IgD-negative memory B cell (primary cell): ENCODE results near the gene FSIP1. TPM values are rescaled to one million over a fixed set of nuclear protein-coding genes. Genes with fewer than 3 reads are reported as not detected.

Experiments
- H3K27ac Mint-ChIP-seq, 3 donors: one replicate each; pipeline ENCODE4 v1.8.0; 2020 to 2022; ENCODE audit warnings: mild to moderate bottlenecking in 3 of 3, mixed read lengths in 3 of 3, moderate library complexity in 1 of 3
- H3K27me3 Mint-ChIP-seq: one replicate; pipeline ENCODE4 v1.8.0; 2021; ENCODE audit warnings: mixed read lengths
- H3K36me3 Mint-ChIP-seq: one replicate; pipeline ENCODE4 v1.8.0; 2020; ENCODE audit warnings: mild to moderate bottlenecking, mixed read lengths
- H3K4me1 Mint-ChIP-seq, 3 donors: one replicate each; pipeline ENCODE4 v1.8.0; 2020 to 2022; ENCODE audit warnings: mixed read lengths in 3 of 3, mild to moderate bottlenecking in 1 of 3
- H3K4me3 Mint-ChIP-seq, 4 donors: one replicate each; pipeline ENCODE4 v1.8.0; 2020 to 2022; ENCODE audit warnings: mild to moderate bottlenecking in 4 of 4, mixed read lengths in 4 of 4, moderate library complexity in 3 of 4
- H3K9me3 Mint-ChIP-seq, 3 donors: one replicate each; pipeline ENCODE4 v1.8.0; 2020 to 2021; ENCODE audit warnings: mixed read lengths in 3 of 3, mild to moderate bottlenecking in 1 of 3
- polyA plus RNA-seq: library from polyadenylated mRNA; unstranded; fragments of 300-500 nt; fragmentation: Illumina TruSeq; gene quantifications from one replicate; pipeline ENCODE4 v1.2.3, GENCODE V29; 2021

Gene FSIP1
- polyA plus RNA-seq, 1 donor from 2014 or later, result 0.61 TPM

DNA sequence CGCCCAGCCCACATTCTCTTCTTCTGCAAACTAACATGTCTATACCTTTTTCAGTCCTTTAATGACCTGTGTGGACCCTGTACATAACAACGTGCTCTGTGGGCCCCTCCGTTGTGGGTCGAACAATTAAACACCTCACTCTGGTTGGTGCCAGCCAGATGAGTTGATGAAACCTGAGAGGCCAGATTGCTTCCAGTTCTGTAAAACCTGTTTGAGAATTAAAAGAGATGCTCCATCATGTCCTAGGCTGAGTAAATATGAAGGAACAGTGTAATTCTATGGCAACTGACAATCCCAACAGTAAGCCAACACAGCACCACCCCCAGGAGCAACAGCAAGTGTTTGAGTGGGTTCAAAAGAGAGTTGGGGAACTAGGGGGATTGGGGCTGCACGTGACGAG lies 207.5 kb downstream of the FSIP1 start:
- no peak overlapping the region for H3K27ac Mint-ChIP-seq
- peaks cover 29% of the 10 kb centered on the region for H3K27me3 Mint-ChIP-seq
- H3K9me3 Mint-ChIP-seq, result no peaks in the 10 kb centered on the region
- H3K4me3 Mint-ChIP-seq, result no peak overlapping the region
- peaks cover 2% of the 10 kb centered on the region for H3K36me3 Mint-ChIP-seq
- peaks cover 0 to 6% (median 0%) of the 10 kb centered on the region in 3 donors for H3K4me1 Mint-ChIP-seq

DNA sequence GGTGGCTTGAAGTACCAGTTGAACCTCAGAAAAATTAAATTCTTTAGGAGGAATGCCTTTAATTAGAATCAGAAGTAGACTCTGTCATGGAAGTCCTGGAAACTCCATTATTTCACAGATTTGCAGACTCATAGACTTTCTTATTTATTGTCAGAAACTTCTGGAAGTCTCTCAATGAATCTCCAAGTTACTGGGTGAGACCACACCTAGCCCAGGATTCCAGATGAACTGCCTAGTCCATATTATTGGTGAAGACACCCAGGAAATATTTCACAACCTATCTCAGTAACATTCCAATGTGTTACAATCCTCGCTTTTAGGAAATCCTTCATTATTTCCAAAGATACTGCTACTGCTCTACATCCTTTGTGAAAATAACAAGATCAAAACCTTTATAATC lies 208.2 kb downstream of the FSIP1 start:
- Mint-ChIP-seq H3K27me3 (peaks cover 23% of the 10 kb centered on the region), H3K9me3 (no peaks in the 10 kb centered on the region), H3K4me3 (no peak overlapping the region), H3K27ac (no peak overlapping the region), H3K36me3 (peaks cover 2% of the 10 kb centered on the region), H3K4me1 (no peaks in the 10 kb centered on the region)

GRCh38 chr15:39573844-39574243 lies 208.8 kb downstream of the FSIP1 start:
- Mint-ChIP-seq H3K27me3 (peaks cover 21% of the 10 kb centered on the region), H3K9me3 (no peaks in the 10 kb centered on the region), H3K4me3 (no peak overlapping the region), H3K36me3 (peaks cover 2% of the 10 kb centered on the region), H3K4me1 (no peaks in the 10 kb centered on the region), H3K27ac (no peak overlapping the region)

GRCh38 chr15:39573287-39573686 lies 209.4 kb downstream of the FSIP1 start:
- H3K9me3 Mint-ChIP-seq, result no peaks in the 10 kb centered on the region
- no peak overlapping the region for H3K4me3 Mint-ChIP-seq
- peaks cover 2% of the 10 kb centered on the region for H3K36me3 Mint-ChIP-seq
- H3K4me1 Mint-ChIP-seq, result no peaks in the 10 kb centered on the region
- peaks cover 21% of the 10 kb centered on the region for H3K27me3 Mint-ChIP-seq
- no peak overlapping the region for H3K27ac Mint-ChIP-seq

DNA sequence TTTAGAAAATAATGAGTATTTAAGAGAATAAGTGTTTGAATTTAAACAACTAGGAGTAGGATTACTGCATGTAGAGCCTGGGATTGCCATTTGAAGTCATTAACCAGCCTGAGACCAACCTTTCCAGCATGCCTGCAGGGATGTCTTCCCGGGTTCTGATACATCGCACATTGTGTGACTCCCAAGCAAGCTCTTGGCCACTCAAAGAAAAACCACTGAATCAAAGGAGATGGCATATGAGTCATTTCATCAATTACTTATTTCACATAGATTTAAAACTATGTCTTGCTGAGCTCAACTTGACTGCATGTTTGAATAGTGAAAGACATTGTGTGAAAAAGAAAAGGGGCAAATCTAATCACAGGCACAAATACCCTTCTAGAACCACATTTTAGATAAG lies 216.8 kb downstream of the FSIP1 start:
- Mint-ChIP-seq H3K27me3 (peaks cover 5% of the 10 kb centered on the region), H3K27ac (no peak overlapping the region), H3K9me3 (peaks cover 0 to 3% (median 1%) of the 10 kb centered on the region in 3 donors), H3K4me3 (no peak overlapping the region), H3K36me3 (no peaks in the 10 kb centered on the region), H3K4me1 (no peaks in the 10 kb centered on the region)

DNA sequence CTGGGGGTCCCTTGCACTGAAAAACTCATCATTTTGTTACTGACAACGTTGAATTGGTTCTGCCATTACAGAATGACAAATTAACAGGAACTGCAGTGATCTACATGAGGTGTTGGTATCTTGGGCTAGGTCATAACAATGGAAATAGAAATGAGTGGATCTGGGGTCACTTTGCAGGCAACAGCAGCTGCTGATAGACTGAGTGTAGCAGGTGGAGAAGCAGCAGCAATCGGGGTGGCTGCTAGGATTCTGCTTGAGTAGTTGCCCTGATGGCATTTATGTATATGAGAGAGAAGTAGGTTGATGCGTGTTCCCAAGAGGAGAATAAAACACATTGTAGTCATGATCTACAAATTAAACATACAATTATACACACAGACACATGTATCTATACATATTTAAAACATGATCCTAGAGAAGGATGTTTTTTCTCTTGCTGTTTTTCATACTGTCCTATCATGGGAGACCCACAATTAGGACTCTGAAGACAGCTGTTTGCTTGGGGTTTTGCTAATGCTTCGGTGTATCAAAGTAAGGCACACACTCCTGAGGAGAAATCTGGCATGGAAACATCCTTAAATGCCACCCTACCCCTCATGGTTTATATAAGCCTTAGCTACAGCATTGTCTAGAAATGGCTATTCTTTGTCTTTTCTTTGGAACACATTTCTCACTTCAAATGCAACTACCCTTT lies 217.5 kb downstream of the FSIP1 start:
- Mint-ChIP-seq H3K27ac (no peak overlapping the region), H3K4me3 (no peak overlapping the region), H3K36me3 (no peaks in the 10 kb centered on the region), H3K27me3 (peaks cover 3% of the 10 kb centered on the region), H3K9me3 (peaks cover 0 to 3% (median 1%) of the 10 kb centered on the region in 3 donors), H3K4me1 (no peaks in the 10 kb centered on the region)

- no peaks in the 10 kb centered on the region for H3K36me3 Mint-ChIP-seq
- H3K27ac Mint-ChIP-seq, result no peak overlapping the region
- H3K9me3 Mint-ChIP-seq, result peaks cover 0 to 1% (median 1%) of the 10 kb centered on the region in 3 donors
- no peak overlapping the region for H3K4me3 Mint-ChIP-seq
- H3K4me1 Mint-ChIP-seq, result peaks cover 0 to 1% (median 0%) of the 10 kb centered on the region in 3 donors
- H3K27me3 Mint-ChIP-seq, result peaks cover 2% of the 10 kb centered on the region
Observed at GRCh38 chr15:39558421-39558820, 224.2 kb downstream of the FSIP1 start.

- H3K27me3 Mint-ChIP-seq, result peaks cover 10% of the 10 kb centered on the region
- H3K9me3 Mint-ChIP-seq, result peaks cover 0 to 2% (median 1%) of the 10 kb centered on the region in 3 donors
- peaks cover 0 to 1% (median 0%) of the 10 kb centered on the region in 3 donors for H3K4me1 Mint-ChIP-seq
- no peak overlapping the region for H3K27ac Mint-ChIP-seq
- no peak overlapping the region for H3K4me3 Mint-ChIP-seq
- no peaks in the 10 kb centered on the region for H3K36me3 Mint-ChIP-seq
Observed at GRCh38 chr15:39556461-39556860, 226.2 kb downstream of the FSIP1 start.

- no peaks in the 10 kb centered on the region for H3K36me3 Mint-ChIP-seq
- peaks cover 10% of the 10 kb centered on the region for H3K27me3 Mint-ChIP-seq
- peaks cover 0 to 1% (median 0%) of the 10 kb centered on the region in 3 donors for H3K4me1 Mint-ChIP-seq
- no peak overlapping the region for H3K4me3 Mint-ChIP-seq
- peaks cover 0 to 2% (median 1%) of the 10 kb centered on the region in 3 donors for H3K9me3 Mint-ChIP-seq
- H3K27ac Mint-ChIP-seq, result no peak overlapping the region
Observed at GRCh38 chr15:39555885-39556284, 226.8 kb downstream of the FSIP1 start.

- H3K27me3 Mint-ChIP-seq, result peaks cover 10% of the 10 kb centered on the region
- peaks cover 0 to 1% (median 0%) of the 10 kb centered on the region in 3 donors for H3K4me1 Mint-ChIP-seq
- H3K4me3 Mint-ChIP-seq, result no peak overlapping the region
- no peak overlapping the region for H3K27ac Mint-ChIP-seq
- H3K9me3 Mint-ChIP-seq, result peaks cover 0 to 2% (median 1%) of the 10 kb centered on the region in 3 donors
- no peaks in the 10 kb centered on the region for H3K36me3 Mint-ChIP-seq
Observed at GRCh38 chr15:39554746-39555387, 227.8 kb downstream of the FSIP1 start.

DNA sequence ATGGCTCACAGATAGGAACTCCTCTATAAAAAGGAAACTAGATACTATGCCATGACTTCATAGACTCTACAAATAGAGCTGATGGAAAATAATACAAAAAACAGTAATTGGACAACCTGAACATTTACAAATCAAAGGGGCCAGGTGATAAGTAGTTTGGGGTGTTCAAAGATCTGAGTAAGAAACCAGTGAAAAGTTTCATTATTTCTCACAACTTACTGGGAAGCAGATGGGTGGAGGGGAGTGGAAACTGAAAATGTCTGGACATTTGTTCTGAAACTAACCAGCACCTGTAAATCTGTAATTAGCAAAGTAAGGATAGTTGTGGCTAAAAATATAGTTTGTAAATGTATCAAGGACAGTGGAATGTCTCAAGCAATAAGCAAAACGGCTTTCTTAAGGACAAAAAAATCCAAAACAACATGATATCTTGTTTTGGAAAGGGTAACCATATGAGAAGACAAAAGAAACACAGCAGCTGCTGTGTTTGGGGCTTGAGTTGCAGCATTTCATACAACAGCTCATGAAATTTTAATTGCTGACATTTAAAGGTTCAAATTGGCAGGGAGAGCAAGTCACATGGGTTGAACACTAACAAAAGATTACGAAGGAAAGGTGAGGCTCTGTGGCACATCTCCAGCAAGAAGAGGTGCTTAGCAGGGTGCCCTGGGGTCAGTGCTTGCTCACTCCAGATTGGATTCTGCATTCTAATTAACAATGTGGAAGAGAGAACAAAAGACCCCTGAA lies 228.5 kb downstream of the FSIP1 start:
- Mint-ChIP-seq H3K27ac (no peak overlapping the region), H3K9me3 (peaks cover 0 to 2% (median 1%) of the 10 kb centered on the region in 3 donors), H3K4me3 (no peak overlapping the region), H3K27me3 (peaks cover 10% of the 10 kb centered on the region), H3K4me1 (peaks cover 0 to 1% (median 0%) of the 10 kb centered on the region in 3 donors), H3K36me3 (no peaks in the 10 kb centered on the region)

DNA sequence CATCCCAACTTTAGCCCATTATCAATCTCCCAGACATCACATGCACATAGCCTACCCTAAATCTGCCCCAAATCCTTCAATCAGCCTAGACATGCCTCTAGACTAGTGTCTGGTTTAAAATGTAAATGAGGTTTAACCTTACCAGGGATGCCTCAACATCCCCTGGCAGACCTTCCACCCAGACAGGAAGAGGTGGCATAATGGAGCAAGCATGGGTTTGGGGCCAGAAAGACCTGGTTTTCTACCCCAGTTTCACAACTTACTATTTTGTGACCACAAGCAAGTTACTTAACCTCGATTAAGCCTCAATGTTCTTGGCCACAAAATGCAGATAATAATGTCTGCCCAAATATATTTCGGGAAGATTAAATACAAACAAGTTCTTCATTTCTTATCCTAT lies 230.1 kb downstream of the FSIP1 start:
- Mint-ChIP-seq H3K27ac (no peak overlapping the region), H3K27me3 (peaks cover 9% of the 10 kb centered on the region), H3K4me3 (no peak overlapping the region), H3K4me1 (peaks cover 0 to 1% (median 0%) of the 10 kb centered on the region in 3 donors), H3K9me3 (peaks cover 0 to 2% (median 1%) of the 10 kb centered on the region in 3 donors), H3K36me3 (peaks cover 3% of the 10 kb centered on the region)

GRCh38 chr15:39551476-39551875 lies 231.2 kb downstream of the FSIP1 start:
- H3K9me3 Mint-ChIP-seq, result peaks cover 0 to 2% (median 1%) of the 10 kb centered on the region in 3 donors
- peaks cover 3% of the 10 kb centered on the region for H3K36me3 Mint-ChIP-seq
- H3K27me3 Mint-ChIP-seq, result peaks cover 9% of the 10 kb centered on the region
- H3K27ac Mint-ChIP-seq, result no peak overlapping the region
- H3K4me3 Mint-ChIP-seq, result no peak overlapping the region
- H3K4me1 Mint-ChIP-seq, result peaks cover 0 to 1% (median 0%) of the 10 kb centered on the region in 3 donors
